GM18499 (cell line): ENCODE data around the gene ZNF470.

Experiments used
- ATAC-seq: cut with Tn5 transposase; IDR thresholded peaks from one replicate; pipeline ENCODE4 v1.9.1; 2021; ENCODE audit warnings: moderate number of reproducible peaks; ENCODE audit not compliant: insufficient read depth, unreplicated experiment

Gene ZNF470

DNA sequence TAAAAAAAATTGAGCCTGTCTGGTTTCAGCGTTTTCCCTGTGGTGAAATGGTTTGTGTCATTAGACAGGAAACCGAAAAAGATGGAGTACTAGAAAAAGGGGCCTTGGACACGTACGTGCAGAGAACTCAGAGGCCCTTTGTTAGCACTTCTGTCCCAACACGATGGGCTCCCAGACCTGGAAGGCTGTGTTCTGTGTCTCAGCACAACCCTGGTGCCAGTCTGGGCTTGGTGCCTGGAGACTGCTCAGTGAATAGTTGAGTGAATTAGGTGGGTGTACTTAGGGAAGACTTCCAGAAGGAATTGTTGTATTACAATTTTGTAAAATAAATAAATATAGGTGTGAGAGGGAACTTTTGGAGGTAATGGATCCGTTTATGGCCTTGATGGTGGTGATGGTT, 36.6 kb downstream of the ZNF470 start:
- ATAC-seq: no peak

- no peak for ATAC-seq
These were observed 41.2 kb downstream of the ZNF470 start for GRCh38 chr19:56608274-56608964.

DNA sequence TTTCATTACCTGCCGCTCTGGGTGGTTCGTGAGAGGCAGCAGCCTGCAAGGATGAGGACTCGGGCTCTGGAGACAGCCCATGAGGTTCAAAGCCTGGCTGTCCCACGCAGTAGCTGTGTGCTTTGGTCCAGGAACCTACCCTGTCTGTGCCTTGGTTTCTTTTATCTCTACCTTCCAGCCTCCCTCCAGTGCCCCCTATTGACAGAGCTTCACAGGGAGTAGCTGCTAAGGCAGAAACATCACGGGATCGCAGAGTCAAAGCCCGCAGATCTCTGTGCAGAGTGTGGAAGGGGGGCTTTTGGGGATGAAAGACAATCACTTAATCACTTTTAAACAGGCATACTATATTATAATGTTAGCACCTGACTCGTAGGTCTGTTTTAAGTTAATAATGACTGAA, 44.0 kb downstream of the ZNF470 start:
- no peak for ATAC-seq

DNA sequence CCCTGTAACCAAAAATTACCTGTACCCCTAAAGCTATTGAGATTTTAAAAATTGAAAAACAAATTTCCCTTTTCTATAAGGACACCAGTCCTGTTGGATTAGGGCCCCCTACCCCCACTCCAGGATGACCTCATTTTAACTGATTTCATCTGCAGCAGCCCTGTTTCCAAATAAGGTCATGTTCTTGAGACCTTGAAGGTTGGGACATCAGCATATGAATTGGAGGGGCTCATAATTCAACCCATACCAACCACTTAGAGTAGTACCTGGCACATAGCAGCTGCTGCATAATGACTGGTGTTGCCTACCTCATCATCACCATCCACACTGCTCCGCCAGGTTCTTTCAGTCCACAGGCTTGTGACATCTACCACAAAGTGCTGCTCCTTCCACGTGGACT, 45.5 kb downstream of the ZNF470 start:
- no peak for ATAC-seq

DNA sequence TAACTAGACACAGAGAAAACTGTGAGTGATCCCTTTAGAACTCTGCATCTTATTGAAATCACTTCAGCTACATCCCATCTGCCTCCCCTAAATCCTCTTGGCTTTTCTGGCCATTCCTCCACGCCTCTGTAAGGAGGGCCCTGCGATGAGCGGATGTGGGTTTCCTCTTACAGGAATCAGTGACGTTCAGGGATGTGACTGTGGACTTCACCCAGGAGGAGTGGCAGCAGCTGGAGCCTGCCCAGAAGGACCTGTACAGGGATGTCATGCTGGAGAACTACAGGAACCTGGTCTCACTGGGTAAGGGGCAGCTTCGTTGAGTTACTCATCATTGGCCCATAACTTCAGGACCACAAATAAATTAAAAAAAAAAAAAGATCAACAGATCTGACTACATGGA, 46.4 kb downstream of the ZNF470 start:
- no peak for ATAC-seq

GRCh38 chr19:56617531-56617930, 50.3 kb downstream of the ZNF470 start:
- no peak for ATAC-seq

DNA sequence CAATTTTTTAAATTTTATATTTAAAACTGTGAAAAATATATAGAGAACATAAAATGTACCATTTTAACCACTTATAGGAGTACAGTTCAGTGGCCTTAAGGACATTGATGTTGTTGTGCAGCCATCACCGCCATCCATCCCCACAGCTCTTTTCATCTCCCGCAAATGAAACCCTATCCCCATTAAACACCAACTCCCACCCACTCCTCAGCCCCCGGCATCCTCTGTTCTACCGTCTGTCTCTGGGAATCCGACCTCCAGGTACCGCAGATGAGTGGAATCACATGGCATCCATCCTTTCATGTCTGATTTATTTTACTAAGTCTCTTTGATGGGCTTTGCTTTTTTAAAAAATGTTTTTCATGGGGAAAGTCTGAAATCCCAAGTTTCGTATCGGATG, 51.9 kb downstream of the ZNF470 start:
- ATAC-seq: no peak

DNA sequence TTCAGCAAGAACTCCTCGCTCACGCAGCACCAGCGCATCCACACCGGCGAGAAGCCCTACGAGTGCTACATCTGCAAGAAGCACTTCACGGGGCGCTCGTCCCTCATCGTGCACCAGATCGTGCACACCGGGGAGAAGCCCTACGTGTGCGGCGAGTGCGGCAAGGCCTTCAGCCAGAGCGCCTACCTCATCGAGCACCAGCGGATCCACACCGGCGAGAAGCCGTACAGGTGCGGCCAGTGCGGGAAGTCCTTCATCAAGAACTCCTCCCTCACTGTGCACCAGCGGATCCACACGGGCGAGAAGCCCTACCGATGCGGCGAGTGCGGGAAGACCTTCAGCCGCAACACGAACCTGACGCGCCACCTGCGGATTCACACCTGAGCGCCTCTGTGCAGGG, 55.1 kb downstream of the ZNF470 start:
- no peak for ATAC-seq

DNA sequence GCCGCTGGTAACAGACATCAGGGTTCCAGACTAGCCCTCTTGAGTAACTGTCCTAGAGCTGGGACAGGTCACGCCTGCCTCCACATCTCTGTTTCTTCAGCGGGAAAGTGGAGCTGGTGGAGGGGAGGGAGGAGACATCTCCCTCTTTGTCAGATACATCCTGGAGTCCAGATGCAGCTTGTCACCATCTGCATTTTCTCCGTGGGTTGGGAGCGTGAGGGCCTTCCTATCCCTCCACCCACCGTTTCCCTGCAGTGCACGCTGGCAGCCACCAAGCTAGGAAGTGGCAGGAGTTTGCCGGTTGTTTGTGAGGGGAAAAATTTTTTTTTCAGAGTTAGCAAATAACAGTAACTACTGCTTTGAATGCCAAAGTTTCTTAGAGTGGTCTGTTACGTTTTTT, 55.7 kb downstream of the ZNF470 start:
- ATAC-seq: no peak

- no peak for ATAC-seq
These were observed 58.4 kb downstream of the ZNF470 start for GRCh38 chr19:56625708-56626107.

GRCh38 chr19:56633021-56633420, 65.8 kb downstream of the ZNF470 start:
- ATAC-seq: no peak

DNA sequence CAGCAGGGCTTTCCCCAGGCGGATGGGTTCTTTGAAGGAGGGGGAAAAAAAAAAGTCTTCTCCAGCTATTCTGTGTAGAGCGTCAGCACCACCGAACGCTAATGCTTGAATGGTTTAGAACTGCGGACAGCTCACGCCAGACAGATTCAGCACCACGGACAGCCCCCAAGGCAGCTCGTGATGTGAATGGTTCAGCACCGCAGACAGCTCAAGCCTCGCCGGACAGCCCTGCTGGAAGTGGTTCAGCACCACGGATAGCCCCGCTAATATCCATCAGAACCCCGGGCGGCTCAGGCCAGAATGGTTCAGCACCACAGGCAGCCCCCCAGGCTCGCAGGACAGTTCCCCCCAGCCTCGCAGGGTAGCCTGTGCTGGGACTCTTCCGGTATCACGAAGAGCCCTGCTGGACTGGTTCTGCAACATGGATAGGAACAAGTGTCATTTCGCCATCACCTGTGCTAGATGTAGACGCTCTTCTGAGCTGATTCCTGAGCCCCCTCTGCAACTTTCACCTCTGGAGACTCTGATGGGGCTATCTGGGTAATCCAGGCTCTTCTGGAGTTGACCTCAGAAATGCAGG, 70.8 kb downstream of the ZNF470 start:
- no peak for ATAC-seq
